ENCODE data around the gene PRKCA. TPM values are rescaled to one million over a fixed set of nuclear protein-coding genes. Genes with fewer than 3 reads are reported as not detected.

PRKCA gene
- total and polyA plus RNA-seq, 2 donors (not counting 3 experiments of a cell fraction or from before 2014, with no cell fraction given), result 7.5 to 34.2 TPM

DNA sequence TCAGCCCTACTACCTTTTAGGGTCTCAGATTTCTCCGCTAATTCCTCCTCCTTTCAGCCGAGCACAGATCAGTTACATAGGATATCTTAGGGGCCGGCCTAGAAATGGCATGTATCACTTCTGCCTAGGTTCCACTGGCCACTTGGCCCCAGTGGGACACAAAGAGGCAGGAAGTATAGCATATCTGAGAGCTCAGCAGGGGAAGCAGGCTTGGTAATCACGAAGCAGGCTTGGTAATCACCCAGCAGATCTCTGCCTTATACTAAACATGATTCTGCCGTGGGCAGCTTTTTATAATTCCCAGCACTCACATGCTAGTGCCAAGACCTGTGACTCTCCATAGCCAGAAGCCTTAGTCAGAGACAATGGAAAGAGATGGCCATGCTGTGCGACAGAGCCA is 472.9 kb downstream of the PRKCA start:
- no peaks in the 10 kb centered on the region for H3K9me3 ChIP-seq (replicated peaks; ENCODE audit: control insufficient read depth, insufficient read depth, low read length)
- no peak overlapping the region for H3K27ac ChIP-seq (ENCODE audit: insufficient read depth, low read depth, low read length)
- H3K36me3 ChIP-seq (ENCODE audit: control insufficient read depth in 2 of 2, extremely low read depth in 1 of 2, insufficient read depth in 2 of 2, low read length in 2 of 2), result no peaks in the 10 kb centered on the region
- no peaks in the 10 kb centered on the region for H3K27me3 ChIP-seq (ENCODE audit: control insufficient read depth in 2 of 2, insufficient read depth in 2 of 2, low read length in 2 of 2)
- H3K4me1 ChIP-seq (ENCODE audit: control insufficient read depth, extremely low read depth, insufficient read depth, low read length), result no peaks in the 10 kb centered on the region
- ChIA-PET CTCF (no interaction called here), POLR2A (no interaction called here)
- no peaks in the 10 kb centered on the region for H3K79me2 ChIP-seq (ENCODE audit: control insufficient read depth, insufficient read depth, low read length)
- H3K9me1 ChIP-seq (replicated peaks; ENCODE audit: control insufficient read depth, extremely low read depth, insufficient read depth, low read length), result no peaks in the 10 kb centered on the region
- H3K4me3 ChIP-seq (replicated peaks in 1 of 3; ENCODE audit: insufficient read depth in 1 of 3, low read depth in 1 of 3, low read length in 3 of 3), result no peak overlapping the region
- no peak overlapping the region for H3K4me2 ChIP-seq (ENCODE audit: insufficient read depth, low read length)
- H3K9ac ChIP-seq (replicated peaks; ENCODE audit: extremely low read depth, insufficient read depth, low read length), result no peak overlapping the region
- no TSS peak for BruUV-seq (replicated peaks)
- DNase-seq (ENCODE audit: low read depth, low spot score) (no peak), FAIRE-seq (no peak)
- H4K20me1 ChIP-seq (replicated peaks; ENCODE audit: control insufficient read depth, extremely low read depth, insufficient read depth, low read length), result no peaks in the 10 kb centered on the region
- intact Hi-C loops (cut with micrococcal nuclease) (no loop called here), dilution Hi-C loops (cut with MboI; ENCODE audit: extremely low pct_ligation_motif_present, low sequenced_read_pairs) (no loop called here)
- TF ChIP-seq JUN (IDR thresholded peaks at IDR 0.05; ENCODE audit: borderline replicate concordance, insufficient read depth, insufficient read length, low read depth) (no peak), MYC (IDR thresholded peaks at IDR 0.05; ENCODE audit: low read depth, low read length) (no peak), POLR2A (IDR thresholded peaks at IDR 0.05; ENCODE audit: low read depth, low read length) (no peak), POLR2AphosphoS5 (IDR thresholded peaks at IDR 0.05; ENCODE audit: insufficient read depth, low read depth, low read length) (no peak), GATA2 (IDR thresholded peaks at IDR 0.05; ENCODE audit: insufficient read depth, insufficient read length, low read depth, low read length) (no peak), FOS (IDR thresholded peaks at IDR 0.05; ENCODE audit: borderline replicate concordance, insufficient read depth, low read length) (no peak), EZH2 (IDR thresholded peaks at IDR 0.05; ENCODE audit: borderline replicate concordance, low read depth, low read length, severe bottlenecking) (no peak)
- TF ChIP-seq, protein P1, sequence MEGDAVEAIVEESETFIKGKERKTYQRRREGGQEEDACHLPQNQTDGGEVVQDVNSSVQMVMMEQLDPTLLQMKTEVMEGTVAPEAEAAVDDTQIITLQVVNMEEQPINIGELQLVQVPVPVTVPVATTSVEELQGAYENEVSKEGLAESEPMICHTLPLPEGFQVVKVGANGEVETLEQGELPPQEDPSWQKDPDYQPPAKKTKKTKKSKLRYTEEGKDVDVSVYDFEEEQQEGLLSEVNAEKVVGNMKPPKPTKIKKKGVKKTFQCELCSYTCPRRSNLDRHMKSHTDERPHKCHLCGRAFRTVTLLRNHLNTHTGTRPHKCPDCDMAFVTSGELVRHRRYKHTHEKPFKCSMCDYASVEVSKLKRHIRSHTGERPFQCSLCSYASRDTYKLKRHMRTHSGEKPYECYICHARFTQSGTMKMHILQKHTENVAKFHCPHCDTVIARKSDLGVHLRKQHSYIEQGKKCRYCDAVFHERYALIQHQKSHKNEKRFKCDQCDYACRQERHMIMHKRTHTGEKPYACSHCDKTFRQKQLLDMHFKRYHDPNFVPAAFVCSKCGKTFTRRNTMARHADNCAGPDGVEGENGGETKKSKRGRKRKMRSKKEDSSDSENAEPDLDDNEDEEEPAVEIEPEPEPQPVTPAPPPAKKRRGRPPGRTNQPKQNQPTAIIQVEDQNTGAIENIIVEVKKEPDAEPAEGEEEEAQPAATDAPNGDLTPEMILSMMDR (IDR thresholded peaks at IDR 0.05; ENCODE audit: extremely low read depth in 1 of 2, insufficient read depth in 1 of 2, low read depth in 1 of 2, low read length in 2 of 2), result no peak
- TF ChIP-seq, protein P2, sequence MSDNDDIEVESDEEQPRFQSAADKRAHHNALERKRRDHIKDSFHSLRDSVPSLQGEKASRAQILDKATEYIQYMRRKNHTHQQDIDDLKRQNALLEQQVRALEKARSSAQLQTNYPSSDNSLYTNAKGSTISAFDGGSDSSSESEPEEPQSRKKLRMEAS (IDR thresholded peaks at IDR 0.05; ENCODE audit: insufficient read depth, insufficient read length), result no peak
- no peak overlapping the region for H2AFZ ChIP-seq (ENCODE audit: low read depth, low read length)

All from endothelial cell of umbilical vein (primary cell).